Measurements from ENCODE around the gene CSMD2.

DNA sequence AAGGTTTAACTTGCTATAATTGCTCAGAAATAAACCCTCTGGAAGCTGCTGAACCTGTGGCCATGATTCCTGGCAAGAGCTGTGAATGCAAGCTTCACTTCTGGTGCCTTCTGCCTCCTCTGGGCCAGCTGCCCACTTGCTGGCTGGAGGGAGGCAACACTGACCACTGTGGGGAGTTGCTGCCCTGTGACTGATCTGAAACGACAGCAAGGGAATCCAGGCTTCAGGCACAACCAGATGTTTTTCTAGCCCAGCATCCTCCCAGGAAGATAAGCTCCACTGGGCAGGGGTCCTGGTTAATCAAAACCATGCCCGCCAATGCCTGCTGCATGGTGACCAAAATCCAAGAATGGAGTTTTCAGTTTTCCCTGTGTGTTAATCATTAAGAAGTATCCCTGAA is 481.1 kb downstream of the CSMD2 start:
- TF ChIP-seq, protein P1, sequence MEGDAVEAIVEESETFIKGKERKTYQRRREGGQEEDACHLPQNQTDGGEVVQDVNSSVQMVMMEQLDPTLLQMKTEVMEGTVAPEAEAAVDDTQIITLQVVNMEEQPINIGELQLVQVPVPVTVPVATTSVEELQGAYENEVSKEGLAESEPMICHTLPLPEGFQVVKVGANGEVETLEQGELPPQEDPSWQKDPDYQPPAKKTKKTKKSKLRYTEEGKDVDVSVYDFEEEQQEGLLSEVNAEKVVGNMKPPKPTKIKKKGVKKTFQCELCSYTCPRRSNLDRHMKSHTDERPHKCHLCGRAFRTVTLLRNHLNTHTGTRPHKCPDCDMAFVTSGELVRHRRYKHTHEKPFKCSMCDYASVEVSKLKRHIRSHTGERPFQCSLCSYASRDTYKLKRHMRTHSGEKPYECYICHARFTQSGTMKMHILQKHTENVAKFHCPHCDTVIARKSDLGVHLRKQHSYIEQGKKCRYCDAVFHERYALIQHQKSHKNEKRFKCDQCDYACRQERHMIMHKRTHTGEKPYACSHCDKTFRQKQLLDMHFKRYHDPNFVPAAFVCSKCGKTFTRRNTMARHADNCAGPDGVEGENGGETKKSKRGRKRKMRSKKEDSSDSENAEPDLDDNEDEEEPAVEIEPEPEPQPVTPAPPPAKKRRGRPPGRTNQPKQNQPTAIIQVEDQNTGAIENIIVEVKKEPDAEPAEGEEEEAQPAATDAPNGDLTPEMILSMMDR (conservative IDR thresholded peaks at IDR 0.05; ENCODE audit: low read depth in 2 of 2): no peak
- TF ChIP-seq, protein P2, sequence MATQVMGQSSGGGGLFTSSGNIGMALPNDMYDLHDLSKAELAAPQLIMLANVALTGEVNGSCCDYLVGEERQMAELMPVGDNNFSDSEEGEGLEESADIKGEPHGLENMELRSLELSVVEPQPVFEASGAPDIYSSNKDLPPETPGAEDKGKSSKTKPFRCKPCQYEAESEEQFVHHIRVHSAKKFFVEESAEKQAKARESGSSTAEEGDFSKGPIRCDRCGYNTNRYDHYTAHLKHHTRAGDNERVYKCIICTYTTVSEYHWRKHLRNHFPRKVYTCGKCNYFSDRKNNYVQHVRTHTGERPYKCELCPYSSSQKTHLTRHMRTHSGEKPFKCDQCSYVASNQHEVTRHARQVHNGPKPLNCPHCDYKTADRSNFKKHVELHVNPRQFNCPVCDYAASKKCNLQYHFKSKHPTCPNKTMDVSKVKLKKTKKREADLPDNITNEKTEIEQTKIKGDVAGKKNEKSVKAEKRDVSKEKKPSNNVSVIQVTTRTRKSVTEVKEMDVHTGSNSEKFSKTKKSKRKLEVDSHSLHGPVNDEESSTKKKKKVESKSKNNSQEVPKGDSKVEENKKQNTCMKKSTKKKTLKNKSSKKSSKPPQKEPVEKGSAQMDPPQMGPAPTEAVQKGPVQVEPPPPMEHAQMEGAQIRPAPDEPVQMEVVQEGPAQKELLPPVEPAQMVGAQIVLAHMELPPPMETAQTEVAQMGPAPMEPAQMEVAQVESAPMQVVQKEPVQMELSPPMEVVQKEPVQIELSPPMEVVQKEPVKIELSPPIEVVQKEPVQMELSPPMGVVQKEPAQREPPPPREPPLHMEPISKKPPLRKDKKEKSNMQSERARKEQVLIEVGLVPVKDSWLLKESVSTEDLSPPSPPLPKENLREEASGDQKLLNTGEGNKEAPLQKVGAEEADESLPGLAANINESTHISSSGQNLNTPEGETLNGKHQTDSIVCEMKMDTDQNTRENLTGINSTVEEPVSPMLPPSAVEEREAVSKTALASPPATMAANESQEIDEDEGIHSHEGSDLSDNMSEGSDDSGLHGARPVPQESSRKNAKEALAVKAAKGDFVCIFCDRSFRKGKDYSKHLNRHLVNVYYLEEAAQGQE (IDR thresholded peaks at IDR 0.05; ENCODE audit: unreplicated experiment): no peak
- TF ChIP-seq CREB1 (CRISPR knock-in tag; IDR thresholded peaks at IDR 0.05; ENCODE audit: low read depth) (no peak), EZH2 (IDR thresholded peaks at IDR 0.05; ENCODE audit: low read depth, unreplicated experiment) (no peak), POLR2AphosphoS5 (IDR thresholded peaks at IDR 0.05; ENCODE audit: low read depth) (no peak), EZH2phosphoT487 (IDR thresholded peaks at IDR 0.05; ENCODE audit: unreplicated experiment) (no peak), JUNB (IDR thresholded peaks at IDR 0.05; ENCODE audit: unreplicated experiment) (no peak), NANOG (IDR thresholded peaks at IDR 0.05; ENCODE audit: borderline replicate concordance) (no peak), ZNF331 (CRISPR knock-in tag; IDR thresholded peaks at IDR 0.05; ENCODE audit: low read depth) (no peak), STAT1 (IDR thresholded peaks at IDR 0.05; ENCODE audit: unreplicated experiment) (no peak), ZNF114 (CRISPR knock-in tag; IDR thresholded peaks at IDR 0.05) (no peak)
- TF ChIP-seq, protein P3, sequence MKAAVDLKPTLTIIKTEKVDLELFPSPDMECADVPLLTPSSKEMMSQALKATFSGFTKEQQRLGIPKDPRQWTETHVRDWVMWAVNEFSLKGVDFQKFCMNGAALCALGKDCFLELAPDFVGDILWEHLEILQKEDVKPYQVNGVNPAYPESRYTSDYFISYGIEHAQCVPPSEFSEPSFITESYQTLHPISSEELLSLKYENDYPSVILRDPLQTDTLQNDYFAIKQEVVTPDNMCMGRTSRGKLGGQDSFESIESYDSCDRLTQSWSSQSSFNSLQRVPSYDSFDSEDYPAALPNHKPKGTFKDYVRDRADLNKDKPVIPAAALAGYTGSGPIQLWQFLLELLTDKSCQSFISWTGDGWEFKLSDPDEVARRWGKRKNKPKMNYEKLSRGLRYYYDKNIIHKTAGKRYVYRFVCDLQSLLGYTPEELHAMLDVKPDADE (IDR thresholded peaks at IDR 0.05): no peak
- TF ChIP-seq, protein P4, sequence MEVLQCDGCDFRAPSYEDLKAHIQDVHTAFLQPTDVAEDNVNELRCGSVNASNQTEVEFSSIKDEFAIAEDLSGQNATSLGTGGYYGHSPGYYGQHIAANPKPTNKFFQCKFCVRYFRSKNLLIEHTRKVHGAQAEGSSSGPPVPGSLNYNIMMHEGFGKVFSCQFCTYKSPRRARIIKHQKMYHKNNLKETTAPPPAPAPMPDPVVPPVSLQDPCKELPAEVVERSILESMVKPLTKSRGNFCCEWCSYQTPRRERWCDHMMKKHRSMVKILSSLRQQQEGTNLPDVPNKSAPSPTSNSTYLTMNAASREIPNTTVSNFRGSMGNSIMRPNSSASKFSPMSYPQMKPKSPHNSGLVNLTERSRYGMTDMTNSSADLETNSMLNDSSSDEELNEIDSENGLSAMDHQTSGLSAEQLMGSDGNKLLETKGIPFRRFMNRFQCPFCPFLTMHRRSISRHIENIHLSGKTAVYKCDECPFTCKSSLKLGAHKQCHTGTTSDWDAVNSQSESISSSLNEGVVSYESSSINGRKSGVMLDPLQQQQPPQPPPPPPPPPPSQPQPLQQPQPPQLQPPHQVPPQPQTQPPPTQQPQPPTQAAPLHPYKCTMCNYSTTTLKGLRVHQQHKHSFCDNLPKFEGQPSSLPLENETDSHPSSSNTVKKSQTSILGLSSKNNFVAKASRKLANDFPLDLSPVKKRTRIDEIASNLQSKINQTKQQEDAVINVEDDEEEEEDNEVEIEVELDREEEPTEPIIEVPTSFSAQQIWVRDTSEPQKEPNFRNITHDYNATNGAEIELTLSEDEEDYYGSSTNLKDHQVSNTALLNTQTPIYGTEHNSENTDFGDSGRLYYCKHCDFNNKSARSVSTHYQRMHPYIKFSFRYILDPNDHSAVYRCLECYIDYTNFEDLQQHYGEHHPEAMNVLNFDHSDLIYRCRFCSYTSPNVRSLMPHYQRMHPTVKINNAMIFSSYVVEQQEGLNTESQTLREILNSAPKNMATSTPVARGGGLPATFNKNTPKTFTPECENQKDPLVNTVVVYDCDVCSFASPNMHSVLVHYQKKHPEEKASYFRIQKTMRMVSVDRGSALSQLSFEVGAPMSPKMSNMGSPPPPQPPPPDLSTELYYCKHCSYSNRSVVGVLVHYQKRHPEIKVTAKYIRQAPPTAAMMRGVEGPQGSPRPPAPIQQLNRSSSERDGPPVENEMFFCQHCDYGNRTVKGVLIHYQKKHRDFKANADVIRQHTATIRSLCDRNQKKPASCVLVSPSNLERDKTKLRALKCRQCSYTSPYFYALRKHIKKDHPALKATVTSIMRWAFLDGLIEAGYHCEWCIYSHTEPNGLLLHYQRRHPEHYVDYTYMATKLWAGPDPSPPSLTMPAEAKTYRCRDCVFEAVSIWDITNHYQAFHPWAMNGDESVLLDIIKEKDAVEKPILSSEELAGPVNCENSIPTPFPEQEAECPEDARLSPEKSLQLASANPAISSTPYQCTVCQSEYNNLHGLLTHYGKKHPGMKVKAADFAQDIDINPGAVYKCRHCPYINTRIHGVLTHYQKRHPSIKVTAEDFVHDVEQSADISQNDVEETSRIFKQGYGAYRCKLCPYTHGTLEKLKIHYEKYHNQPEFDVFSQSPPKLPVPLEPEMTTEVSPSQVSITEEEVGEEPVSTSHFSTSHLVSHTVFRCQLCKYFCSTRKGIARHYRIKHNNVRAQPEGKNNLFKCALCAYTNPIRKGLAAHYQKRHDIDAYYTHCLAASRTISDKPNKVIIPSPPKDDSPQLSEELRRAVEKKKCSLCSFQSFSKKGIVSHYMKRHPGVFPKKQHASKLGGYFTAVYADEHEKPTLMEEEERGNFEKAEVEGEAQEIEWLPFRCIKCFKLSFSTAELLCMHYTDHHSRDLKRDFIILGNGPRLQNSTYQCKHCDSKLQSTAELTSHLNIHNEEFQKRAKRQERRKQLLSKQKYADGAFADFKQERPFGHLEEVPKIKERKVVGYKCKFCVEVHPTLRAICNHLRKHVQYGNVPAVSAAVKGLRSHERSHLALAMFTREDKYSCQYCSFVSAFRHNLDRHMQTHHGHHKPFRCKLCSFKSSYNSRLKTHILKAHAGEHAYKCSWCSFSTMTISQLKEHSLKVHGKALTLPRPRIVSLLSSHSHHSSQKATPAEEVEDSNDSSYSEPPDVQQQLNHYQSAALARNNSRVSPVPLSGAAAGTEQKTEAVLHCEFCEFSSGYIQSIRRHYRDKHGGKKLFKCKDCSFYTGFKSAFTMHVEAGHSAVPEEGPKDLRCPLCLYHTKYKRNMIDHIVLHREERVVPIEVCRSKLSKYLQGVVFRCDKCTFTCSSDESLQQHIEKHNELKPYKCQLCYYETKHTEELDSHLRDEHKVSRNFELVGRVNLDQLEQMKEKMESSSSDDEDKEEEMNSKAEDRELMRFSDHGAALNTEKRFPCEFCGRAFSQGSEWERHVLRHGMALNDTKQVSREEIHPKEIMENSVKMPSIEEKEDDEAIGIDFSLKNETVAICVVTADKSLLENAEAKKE (CRISPR knock-in tag; IDR thresholded peaks at IDR 0.05): no peak
